GM21576 (cell line): ENCODE results near the gene KCNK13.
"Not testable (repeated sequence)": the region's sequence is repeated elsewhere in the genome, so short reads cannot be mapped to it uniquely, and the experiment has no call there.

ENCODE experiments used
- ATAC-seq: cut with Tn5 transposase; IDR thresholded peaks from one replicate; pipeline ENCODE4 v1.9.1; 2021; ENCODE audit warnings: mild to moderate bottlenecking, moderate library complexity; ENCODE audit not compliant: unreplicated experiment

KCNK13 gene

DNA sequence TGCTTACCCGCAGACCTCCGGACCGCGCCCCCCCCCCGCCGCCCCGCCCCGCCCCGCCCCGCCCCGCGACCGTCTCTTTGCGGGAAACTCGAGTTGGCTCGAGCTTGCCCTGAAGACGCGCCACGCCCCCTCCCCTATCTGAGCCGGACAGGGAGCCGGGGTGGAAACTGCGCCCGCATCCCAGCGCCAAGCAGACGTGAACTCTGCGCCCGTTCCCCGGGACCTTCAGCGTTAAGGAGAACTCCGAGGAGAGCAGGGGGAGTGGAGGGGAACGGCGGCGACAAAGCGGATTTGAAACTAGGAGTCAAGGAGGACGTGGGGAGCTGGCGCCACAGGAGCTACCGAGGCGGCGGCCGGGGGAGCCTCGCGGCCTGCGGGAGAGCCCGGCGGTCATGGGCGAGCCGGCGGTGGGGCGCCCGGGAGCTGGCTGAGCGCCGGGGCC, at the start of gene KCNK13:
TSS of gene KCNK13 (plus strand) at position 310 of the 442 bp plus-strand sequence. CDS start 212 bp downstream, outside the sequence.
- ATAC-seq, result no peak

DNA sequence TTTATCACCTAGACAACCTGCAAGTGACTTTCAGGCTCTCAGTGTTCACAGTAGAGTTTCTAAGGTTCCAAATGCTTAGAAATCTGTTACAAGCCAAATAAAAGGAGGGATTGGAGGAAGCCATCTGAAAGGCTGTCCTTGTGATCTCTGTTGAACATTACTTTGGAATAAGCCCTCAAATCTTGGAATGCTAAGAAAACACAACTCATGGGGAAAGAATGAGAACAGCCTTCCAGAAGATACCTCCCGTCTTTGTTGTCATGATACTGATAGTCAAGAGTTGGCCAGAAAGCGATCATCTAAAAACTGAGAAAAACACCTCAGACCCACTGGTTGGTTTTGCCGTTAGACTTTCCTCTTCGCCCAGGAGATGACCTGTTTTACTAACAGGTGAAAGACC, 44.4 kb upstream of the KCNK13 start:
- no peak for ATAC-seq

DNA sequence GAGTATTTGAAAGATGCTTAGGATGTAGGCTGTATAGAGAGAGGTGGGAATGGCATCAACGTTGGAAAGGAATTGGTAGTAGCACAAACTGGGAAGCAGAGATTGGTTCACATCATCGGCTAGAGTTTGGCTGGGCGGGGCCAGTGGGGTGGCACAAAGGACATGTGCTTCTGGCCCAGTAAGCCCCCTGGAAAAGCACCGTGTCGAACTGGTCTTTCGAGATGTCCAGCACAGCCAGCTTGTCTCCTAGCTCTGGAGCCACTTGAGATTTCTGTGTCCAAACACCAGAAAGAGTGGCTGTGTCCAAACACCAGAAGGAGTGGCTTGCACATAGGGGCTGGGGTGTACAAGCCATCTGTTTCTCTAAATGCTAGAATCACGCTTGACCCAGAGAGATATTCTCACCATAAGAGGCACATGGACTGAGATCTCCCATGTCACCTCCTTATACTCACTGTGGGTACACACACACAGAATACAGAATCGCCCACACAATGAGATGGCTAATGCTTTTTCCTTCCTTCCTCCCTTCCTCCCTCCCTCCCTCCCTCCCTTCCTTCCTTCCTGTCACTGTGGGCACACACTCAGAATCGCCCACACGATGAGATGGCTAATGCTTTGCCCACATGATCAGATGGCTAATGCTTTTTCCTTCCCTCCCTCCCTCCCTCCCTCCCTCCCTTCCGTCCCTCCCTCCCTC, 41.8 kb upstream of the KCNK13 start:
- ATAC-seq, result no peak

GRCh38 chr14:90023176-90023896, 38.5 kb upstream of the KCNK13 start:
- no peak for ATAC-seq

GRCh38 chr14:90024910-90025309, 36.9 kb upstream of the KCNK13 start:
- ATAC-seq, result no peak

DNA sequence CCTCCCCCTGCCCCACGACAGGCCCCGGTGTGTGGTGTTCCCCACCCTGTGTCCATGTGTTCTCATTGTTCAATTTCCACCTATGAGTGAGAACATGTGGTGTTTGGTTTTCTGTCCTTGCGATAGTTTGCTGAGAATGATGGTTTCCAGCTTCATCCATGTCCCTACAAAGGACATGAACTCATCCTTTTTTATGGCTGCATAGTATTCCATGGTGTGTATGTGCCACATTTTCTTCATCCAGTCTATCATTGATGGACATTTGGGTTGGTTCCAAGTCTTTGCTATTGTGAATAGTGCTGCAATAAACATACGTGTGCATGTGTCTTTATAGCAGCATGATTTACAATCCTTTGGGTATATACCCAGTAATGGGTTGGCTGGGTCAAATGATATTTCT, 35.2 kb upstream of the KCNK13 start:
- not testable (repeated sequence) for ATAC-seq

- no peak for ATAC-seq
Observed at GRCh38 chr14:90027842-90028241, 34.0 kb upstream of the KCNK13 start.

DNA sequence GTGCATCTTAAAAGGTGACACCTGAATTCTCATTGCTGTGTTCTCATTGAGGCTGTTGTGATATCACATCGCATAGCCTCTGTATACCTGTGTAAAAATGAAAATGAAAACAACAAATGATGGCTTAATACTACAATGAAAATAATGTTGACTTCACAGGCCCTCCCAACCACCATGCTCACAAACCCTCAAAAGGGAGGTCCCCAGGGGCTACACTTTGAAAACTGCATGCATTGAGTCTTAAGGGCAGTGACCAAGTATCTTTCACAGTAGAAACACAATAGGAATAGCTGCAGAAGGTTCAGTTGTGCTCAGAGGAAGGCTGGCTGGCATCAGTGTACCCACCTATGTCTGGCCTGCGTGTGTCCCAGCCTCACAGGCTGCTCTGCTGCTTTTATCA, 27.6 kb upstream of the KCNK13 start:
- ATAC-seq, result no peak

- no peak for ATAC-seq
Observed at GRCh38 chr14:90034835-90035525, 26.8 kb upstream of the KCNK13 start.

- no peak for ATAC-seq
Observed at GRCh38 chr14:90039253-90040010, 22.4 kb upstream of the KCNK13 start.

- ATAC-seq, result no peak
Observed at GRCh38 chr14:90040411-90040810, 21.4 kb upstream of the KCNK13 start.

DNA sequence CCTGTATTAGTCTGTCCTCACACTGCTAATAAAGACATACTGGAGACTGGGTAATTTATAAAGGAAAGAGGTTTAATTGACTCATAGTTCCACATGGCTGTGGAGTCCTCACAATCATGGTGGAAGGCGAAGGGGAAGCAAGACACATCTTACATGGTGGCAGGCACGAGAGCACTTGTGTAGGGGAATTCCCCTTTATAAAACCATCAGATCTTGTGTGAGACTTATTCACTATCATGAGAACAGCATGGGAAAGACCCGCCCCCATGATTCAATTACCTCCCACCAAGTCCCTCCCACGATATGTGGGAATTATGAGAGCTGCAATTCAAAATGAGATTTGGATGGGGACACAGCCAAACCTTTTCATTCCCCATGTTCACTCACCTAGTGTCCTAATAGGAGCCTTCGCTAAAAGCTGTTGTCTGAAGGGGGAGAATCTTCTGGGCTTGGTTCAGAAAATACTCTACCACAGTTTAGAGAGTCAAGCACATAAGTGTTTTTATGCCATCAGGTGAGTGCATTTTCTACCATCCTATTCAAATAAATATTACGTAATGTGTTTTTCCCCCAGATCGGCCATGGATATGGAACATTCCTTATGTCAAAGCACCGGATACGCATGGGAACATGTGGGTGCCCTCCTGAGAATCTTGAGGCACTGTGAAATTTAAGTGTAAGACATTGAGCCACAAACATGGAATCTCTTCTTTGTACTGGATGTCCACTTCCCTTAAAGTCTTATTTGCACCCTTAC, 19.1 kb upstream of the KCNK13 start:
- no peak for ATAC-seq

DNA sequence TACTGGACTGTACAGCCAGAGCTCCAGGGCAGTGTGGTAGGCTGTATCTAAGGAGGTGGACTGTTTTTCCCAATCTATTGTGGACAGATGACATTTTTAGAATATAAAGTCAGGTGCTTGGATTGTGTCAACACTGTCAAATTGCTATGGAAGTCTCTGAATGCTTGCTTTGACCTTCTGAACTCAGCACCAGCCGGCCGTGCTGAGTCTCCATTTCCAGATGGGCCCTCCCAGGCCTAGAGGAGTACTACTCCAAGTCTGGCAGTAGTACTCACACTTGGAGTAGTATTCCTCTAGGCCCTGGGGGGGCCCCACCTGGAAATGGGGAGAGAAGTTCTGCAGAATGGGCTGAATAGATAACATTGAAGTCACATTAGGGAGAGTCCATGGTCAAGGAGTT, 16.2 kb upstream of the KCNK13 start:
- ATAC-seq, result no peak

- no peak for ATAC-seq
Observed at GRCh38 chr14:90049390-90049789, 12.4 kb upstream of the KCNK13 start.

GRCh38 chr14:90050271-90050670, 11.5 kb upstream of the KCNK13 start:
- ATAC-seq, result no peak

- no peak for ATAC-seq
Observed at GRCh38 chr14:90053044-90053443, 8.8 kb upstream of the KCNK13 start.

GRCh38 chr14:90054803-90055202, 7.0 kb upstream of the KCNK13 start:
- no peak for ATAC-seq

DNA sequence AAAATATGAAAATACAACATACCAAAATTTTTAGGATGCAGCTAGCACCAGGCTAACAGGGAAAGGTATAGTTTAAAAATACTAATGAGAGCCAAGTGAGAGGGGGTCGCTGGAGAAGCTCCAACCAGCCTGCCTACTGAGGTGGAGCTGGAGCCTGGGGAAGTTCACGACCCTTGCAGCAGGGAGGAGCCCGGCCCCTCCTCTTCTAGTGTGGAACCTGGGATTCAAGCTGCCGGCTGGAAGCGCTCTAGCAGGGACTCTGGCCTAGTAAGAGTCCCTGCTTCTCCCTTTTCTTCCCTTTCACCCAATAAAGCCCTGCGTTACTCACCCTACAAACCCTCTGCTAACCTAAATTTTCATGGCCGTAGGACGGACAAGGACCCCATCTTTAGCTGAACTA, 5.0 kb upstream of the KCNK13 start:
- ATAC-seq, result no peak

GRCh38 chr14:90058876-90059458, 2.8 kb upstream of the KCNK13 start:
- no peak for ATAC-seq
